IPS-15b (cell line): Measurements from ENCODE around the gene PLAGL2.

Experiments
- H3K27me3 ChIP-seq: one replicate; pipeline ENCODE4 v1.6.1; 2013; ENCODE audit warnings: low read length; ENCODE audit not compliant: control insufficient read depth, insufficient read depth
- H3K36me3 ChIP-seq: one replicate; pipeline ENCODE4 v1.6.1; 2013; ENCODE audit warnings: low read length; ENCODE audit not compliant: control insufficient read depth, insufficient read depth
- H3K4me1 ChIP-seq: one replicate; pipeline ENCODE4 v1.6.1; 2013; ENCODE audit warnings: mild to moderate bottlenecking, low read length; ENCODE audit not compliant: control insufficient read depth, insufficient read depth
- H3K4me3 ChIP-seq: one replicate; pipeline ENCODE4 v1.5.1; 2013; ENCODE audit warnings: low read depth, low read length
- H3K9ac ChIP-seq: one replicate; pipeline ENCODE4 v1.6.1; 2013; ENCODE audit warnings: low read depth, mild to moderate bottlenecking, low read length
- H3K9me3 ChIP-seq: one replicate; pipeline ENCODE4 v1.6.1; 2013; ENCODE audit warnings: mild to moderate bottlenecking, low read length; ENCODE audit not compliant: control insufficient read depth, insufficient read depth

The PLAGL2 gene

DNA sequence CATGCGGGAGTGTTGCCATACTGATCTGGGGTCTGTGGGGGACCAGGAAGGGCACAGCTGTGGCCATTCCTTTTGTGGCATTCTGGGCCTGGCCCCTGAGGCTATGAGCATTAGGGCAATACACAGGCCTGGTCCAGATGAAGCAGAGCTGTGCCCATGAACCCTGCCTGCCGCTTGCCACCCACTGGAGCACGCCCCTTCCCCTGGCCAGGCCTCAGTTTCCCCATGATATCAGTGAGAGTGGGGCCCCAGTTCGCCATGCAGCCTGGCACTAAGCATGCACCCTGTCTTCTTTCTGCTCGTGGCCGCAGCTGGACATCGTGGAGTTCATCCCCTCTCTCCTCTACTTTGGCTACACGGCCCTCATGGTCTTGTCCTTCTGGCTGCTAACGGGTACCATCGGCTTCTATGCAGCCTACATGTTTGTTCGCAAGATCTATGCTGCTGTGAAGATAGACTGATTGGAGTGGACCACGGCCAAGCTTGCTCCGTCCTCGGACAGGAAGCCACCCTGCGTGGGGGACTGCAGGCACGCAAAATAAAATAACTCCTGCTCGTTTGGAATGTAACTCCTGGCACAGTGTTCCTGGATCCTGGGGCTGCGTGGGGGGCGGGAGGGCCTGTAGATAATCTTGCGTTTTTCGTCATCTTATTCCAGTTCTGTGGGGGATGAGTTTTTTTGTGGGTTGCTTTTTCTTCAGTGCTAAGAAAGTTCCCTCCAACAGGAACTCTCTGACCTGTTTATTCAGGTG lies 42.4 kb downstream of the PLAGL2 start:
- H3K27me3 ChIP-seq: no peaks in the 10 kb centered on the region
- H3K9ac ChIP-seq: no peak overlapping the region
- no peaks in the 10 kb centered on the region for H3K9me3 ChIP-seq
- peaks cover 4% of the 10 kb centered on the region for H3K4me1 ChIP-seq
- H3K4me3 ChIP-seq: no peak overlapping the region
- H3K36me3 ChIP-seq: peaks cover 16% of the 10 kb centered on the region

DNA sequence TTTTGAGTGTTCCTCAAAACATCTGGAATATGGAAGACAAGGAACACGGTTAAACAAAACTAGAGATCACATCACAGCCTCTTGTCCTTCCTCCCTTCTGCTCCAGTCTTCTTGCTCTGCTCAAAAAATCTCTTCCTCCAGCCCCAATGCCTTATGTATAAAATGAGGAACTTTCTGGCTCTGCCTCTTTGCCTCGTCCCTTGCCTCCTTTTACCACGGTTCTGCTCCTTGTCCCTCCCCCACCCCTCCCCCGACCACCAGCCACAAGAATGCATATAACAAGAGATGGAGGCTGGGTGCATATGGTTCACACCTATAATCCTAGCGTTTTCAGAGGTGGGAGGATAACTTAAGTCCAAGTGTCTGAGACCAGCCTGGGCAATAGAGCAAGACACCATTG lies 43.6 kb downstream of the PLAGL2 start:
- Histone ChIP-seq H3K9ac (no peak overlapping the region), H3K27me3 (no peaks in the 10 kb centered on the region), H3K4me1 (peaks cover 4% of the 10 kb centered on the region), H3K9me3 (no peaks in the 10 kb centered on the region), H3K4me3 (no peak overlapping the region), H3K36me3 (peaks cover 27% of the 10 kb centered on the region)

GRCh38 chr20:32162351-32162750 lies 45.2 kb downstream of the PLAGL2 start:
- Histone ChIP-seq H3K27me3 (no peaks in the 10 kb centered on the region), H3K9ac (no peak overlapping the region), H3K36me3 (peaks cover 41% of the 10 kb centered on the region), H3K9me3 (no peaks in the 10 kb centered on the region), H3K4me3 (no peak overlapping the region), H3K4me1 (no peaks in the 10 kb centered on the region)

DNA sequence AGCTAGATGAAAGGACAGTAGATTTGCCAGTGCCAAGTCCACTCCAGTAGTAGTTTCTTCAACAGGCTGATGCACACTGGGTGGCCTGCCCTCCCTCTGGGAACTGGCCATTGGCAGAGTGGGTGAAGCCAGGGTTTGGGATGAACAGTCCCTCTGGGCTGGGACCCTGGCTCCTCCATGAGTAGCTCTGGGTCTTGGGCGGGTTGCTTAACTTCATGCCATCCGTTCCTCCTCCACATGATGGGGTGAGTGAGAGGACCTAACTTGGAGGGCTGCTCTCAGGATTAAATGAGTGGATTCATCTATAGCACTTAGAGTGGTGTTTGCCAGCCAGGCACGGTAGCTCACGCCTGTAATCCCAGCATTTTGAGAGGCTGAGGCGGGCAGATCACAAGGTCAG lies 47.2 kb downstream of the PLAGL2 start:
- Histone ChIP-seq H3K27me3 (no peaks in the 10 kb centered on the region), H3K9me3 (no peaks in the 10 kb centered on the region), H3K36me3 (peaks cover 42% of the 10 kb centered on the region), H3K4me3 (no peak overlapping the region), H3K9ac (no peak overlapping the region), H3K4me1 (no peaks in the 10 kb centered on the region)

GRCh38 chr20:32159766-32160221 lies 47.7 kb downstream of the PLAGL2 start:
- peaks cover 42% of the 10 kb centered on the region for H3K36me3 ChIP-seq

DNA sequence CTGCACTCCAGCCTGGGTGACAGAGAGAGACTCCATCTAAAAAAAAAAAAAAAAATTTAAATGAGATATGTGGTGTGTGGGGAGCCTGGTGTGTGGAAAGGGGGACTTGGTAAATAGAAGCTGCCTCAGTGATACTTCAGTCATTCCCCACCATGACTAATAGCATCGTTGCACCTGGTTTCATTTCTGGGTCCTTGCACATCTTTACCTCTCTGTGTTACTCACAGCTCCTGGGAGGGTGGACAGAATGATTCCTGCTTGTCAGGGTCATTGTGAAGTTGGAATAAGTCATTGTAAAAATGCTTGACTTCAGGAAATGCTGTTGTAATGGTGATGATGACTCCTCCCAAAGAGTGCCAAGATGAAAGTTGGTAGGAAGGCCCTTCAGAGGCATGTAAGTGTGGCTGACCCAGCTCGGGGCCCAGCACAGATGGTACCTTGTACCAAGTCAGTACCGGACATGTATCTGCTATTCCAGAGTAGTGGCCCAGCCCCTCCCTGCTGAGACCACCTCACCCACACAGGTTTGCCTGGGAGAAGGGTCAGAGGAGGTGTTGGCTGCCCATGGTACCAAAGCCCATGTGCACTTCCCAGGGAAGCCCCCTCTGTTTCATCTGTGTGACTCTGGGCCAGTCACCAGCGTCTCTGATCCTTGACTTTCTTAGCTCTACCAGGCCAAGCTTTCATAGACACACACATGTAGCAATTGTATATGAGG lies 48.4 kb downstream of the PLAGL2 start:
- H3K36me3 ChIP-seq: peaks cover 42% of the 10 kb centered on the region
- H3K4me1 ChIP-seq: no peaks in the 10 kb centered on the region
- no peaks in the 10 kb centered on the region for H3K9me3 ChIP-seq
- H3K27me3 ChIP-seq: no peaks in the 10 kb centered on the region
- H3K4me3 ChIP-seq: peak overlapping the region; percentile 18
- no peak overlapping the region for H3K9ac ChIP-seq

More at GRCh38 chr20:32159766-32160221, 47.7 kb downstream of the PLAGL2 start:
- Histone ChIP-seq H3K27me3 (no peaks in the 10 kb centered on the region), H3K4me3 (no peak overlapping the region), H3K4me1 (no peaks in the 10 kb centered on the region), H3K9me3 (no peaks in the 10 kb centered on the region), H3K9ac (no peak overlapping the region)

DNA sequence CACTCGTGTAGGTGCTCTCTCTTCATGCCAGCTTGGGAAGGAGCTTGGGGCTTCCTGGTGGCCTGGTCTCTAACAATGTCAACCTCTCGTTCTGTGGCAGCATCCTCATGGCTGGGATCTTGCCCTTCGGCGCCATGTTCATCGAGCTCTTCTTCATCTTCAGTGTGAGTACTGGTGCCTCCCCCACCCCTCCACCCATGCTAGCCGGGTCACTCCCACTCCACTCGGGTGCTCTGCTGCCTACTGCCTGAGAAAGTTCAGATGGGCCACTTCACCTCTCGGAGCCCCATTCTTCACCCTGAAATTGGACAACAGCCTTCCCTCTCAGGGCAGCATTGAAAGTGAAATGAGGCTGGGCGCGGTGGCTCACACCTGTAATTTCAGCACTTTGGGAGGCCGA lies 49.2 kb downstream of the PLAGL2 start:
- no peak overlapping the region for H3K9ac ChIP-seq
- peaks cover 42% of the 10 kb centered on the region for H3K36me3 ChIP-seq
- H3K9me3 ChIP-seq: no peaks in the 10 kb centered on the region
- H3K4me1 ChIP-seq: no peaks in the 10 kb centered on the region
- no peak overlapping the region for H3K4me3 ChIP-seq
- no peaks in the 10 kb centered on the region for H3K27me3 ChIP-seq

DNA sequence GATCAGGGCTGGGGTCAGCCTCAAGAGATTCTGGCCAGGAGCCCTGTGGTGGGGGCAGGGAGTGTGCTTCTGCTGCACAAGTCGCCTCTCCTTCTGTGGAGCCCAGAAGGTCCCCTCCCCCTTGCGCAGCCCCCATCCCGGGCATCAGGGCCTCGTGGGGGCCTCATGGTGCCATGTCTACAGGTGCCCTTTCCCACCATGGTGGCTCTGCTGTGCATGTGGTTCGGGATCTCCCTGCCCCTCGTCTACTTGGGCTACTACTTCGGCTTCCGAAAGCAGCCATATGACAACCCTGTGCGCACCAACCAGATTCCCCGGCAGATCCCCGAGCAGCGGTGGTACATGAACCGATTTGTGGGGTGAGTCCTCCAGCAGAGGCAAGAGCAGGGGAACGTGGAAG lies 49.9 kb downstream of the PLAGL2 start:
- Histone ChIP-seq H3K9ac (no peak overlapping the region), H3K36me3 (peaks cover 49% of the 10 kb centered on the region), H3K27me3 (no peaks in the 10 kb centered on the region)

DNA sequence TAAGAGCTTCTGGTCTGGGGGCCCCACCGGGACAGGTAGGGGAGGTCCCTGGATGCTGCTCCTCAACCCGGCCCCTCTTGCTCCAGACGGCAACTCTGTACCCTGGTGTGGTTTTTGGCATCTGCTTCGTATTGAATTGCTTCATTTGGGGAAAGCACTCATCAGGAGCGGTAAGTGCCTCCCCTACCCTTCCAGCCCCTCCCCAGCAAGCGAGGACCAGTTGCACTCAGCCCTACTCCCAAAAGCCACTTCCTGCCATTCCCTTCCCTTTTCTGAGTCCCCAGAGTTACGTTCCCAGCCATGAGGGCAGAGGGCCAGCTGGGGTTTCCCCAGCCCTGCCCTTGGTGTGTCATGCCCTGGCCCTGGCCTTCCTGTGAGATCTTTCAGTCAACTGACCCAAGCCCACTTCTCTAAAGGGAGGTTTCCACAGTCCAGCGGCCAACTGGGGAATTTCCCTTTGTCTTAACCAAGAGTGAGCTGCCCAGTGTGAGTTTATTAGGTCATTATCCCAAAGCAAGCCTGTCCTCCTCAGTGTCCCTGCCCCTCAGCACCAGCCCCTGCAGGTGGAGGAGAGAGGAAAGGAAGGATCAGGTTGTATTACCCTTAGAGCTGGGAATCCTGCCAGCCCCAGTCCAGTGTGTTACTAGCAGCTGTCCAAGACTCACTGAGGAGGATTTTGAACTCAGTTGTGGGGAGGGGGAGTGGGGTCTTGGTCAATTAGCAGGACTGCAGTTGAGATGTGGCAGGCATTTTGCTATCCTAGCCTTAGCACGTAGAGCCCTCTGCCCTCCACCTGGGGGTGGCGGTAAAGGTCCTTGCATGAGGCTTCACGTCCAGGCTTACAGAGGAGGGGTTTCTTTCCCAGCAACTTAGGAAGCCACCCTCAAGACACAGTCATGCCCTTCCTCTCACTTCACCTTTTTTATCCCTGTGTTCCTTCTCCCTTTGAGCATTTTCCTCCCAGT lies 52.2 kb downstream of the PLAGL2 start:
- no peak overlapping the region for H3K9ac ChIP-seq

More for the DNA sequence above, 49.9 kb downstream of the PLAGL2 start:
- Histone ChIP-seq H3K4me1 (no peaks in the 10 kb centered on the region), H3K9me3 (no peaks in the 10 kb centered on the region), H3K4me3 (no peak overlapping the region)

GRCh38 chr20:32153771-32154170 lies 53.8 kb downstream of the PLAGL2 start:
- Histone ChIP-seq H3K36me3 (peaks cover 43% of the 10 kb centered on the region), H3K9ac (no peak overlapping the region), H3K4me3 (no peak overlapping the region)

More for the DNA sequence above, 52.2 kb downstream of the PLAGL2 start:
- Histone ChIP-seq H3K4me1 (no peaks in the 10 kb centered on the region), H3K9me3 (no peaks in the 10 kb centered on the region), H3K27me3 (no peaks in the 10 kb centered on the region), H3K36me3 (peaks cover 48% of the 10 kb centered on the region), H3K4me3 (no peak overlapping the region)

GRCh38 chr20:32153156-32153665 lies 54.3 kb downstream of the PLAGL2 start:
- H3K9me3 ChIP-seq: no peaks in the 10 kb centered on the region
- H3K4me1 ChIP-seq: no peaks in the 10 kb centered on the region
- peaks cover 39% of the 10 kb centered on the region for H3K36me3 ChIP-seq
- H3K9ac ChIP-seq: no peak overlapping the region
- H3K4me3 ChIP-seq: no peak overlapping the region
- H3K27me3 ChIP-seq: no peaks in the 10 kb centered on the region

More at GRCh38 chr20:32153771-32154170, 53.8 kb downstream of the PLAGL2 start:
- no peaks in the 10 kb centered on the region for H3K27me3 ChIP-seq
- no peaks in the 10 kb centered on the region for H3K4me1 ChIP-seq
- H3K9me3 ChIP-seq: no peaks in the 10 kb centered on the region
